Measurements from ENCODE around the gene IGFL2.
"Not testable (repeated sequence)": the region's sequence is repeated elsewhere in the genome, so short reads cannot be mapped to it uniquely, and the experiment has no call there.

IGFL2 gene

DNA sequence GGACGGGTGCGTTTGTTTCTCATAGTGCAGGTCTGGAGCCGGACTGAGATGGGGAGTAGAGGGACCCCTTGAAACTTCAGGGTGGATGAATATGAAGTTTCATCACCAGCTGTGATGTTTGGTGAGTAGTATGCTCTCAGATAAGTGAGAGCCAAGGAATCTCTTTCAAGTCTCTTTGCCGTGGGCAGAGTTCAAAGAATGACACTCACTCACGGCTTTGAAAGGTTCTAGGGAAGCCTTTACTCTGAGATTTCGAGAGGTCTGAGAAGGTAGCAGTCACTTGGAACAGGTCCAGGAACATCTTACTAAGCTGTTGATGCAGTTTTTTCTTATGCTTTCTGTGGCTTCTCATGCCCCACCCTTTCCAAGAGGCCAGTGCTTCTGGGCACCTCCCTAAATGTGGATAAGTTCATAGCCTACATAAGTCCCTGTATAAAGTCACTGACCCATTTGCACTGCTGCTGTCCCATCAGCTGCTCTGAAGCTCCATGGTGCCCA is at the start of gene IGFL2:
Gene IGFL2 (plus strand): TSS at position 448 of the 498 bp plus-strand sequence. CDS start 41 bp downstream, at position 489.
- in situ Hi-C loops (cut with MboI; ENCODE audit: low pct_unique_long_range_greater_than_20kb, low sequenced_read_pairs, unreplicated experiment), result no loop called here
- no peak for DNase-seq (ENCODE audit: low spot score)
- no peak for TF ChIP-seq CTCF (IDR thresholded peaks at IDR 0.05; ENCODE audit: extremely low read depth, insufficient read depth, missing control alignments)

- no peak for TF ChIP-seq CTCF (IDR thresholded peaks at IDR 0.05; ENCODE audit: extremely low read depth, insufficient read depth, missing control alignments)
- DNase-seq (ENCODE audit: low spot score), result no peak
Measured at GRCh38 chr19:46100344-46100743, 47.7 kb upstream of the IGFL2 start.

DNA sequence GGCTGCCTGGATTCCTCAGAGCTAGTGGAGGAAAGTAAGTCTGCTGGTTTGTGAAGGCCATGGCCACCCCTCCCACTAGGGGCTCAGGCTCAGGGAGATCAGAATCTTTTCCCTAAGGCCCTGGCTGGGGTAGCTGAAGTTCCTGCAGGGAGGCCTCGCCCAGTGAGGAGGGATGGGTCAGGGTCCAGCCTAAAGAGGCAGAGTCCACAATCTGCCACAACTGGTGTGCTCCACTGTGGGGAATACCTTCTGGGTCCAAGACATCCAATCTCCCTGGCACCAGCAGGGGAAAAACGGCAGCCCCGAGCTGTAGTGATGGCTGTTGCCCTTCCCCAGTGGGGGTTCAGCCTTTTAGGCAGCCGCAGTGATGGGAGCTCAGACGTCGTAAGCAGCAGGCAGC is 46.7 kb upstream of the IGFL2 start:
- in situ Hi-C loops (cut with MboI; ENCODE audit: low pct_unique_long_range_greater_than_20kb, low sequenced_read_pairs, unreplicated experiment), result no loop called here
- DNase-seq (ENCODE audit: low spot score), result no peak
- TF ChIP-seq CTCF (IDR thresholded peaks at IDR 0.05; ENCODE audit: extremely low read depth, insufficient read depth, missing control alignments), result no peak

More at GRCh38 chr19:46100344-46100743, 47.7 kb upstream of the IGFL2 start:
- in situ Hi-C loops (cut with MboI; ENCODE audit: low pct_unique_long_range_greater_than_20kb, low sequenced_read_pairs, unreplicated experiment), result no loop called here

DNA sequence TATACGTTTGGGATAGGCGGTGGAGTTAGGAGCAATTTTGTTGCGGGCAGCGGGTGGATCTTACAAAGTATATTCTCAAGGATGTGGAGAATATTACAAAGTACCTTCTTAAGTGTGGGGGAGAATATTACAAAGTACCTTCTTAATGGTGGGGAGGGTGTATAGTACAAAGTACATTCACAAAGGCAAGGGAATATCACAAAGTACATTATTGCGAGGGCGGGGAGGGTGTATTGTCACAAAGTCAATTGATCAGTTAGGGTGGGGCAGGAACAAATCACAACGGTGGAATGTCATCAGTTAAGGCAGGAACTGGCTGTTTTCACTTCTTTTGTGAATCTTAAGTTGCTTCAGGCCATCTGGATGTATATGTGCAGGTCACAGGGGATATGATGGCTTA is 45.7 kb upstream of the IGFL2 start:
- in situ Hi-C loops (cut with MboI; ENCODE audit: low pct_unique_long_range_greater_than_20kb, low sequenced_read_pairs, unreplicated experiment); DNase-seq (ENCODE audit: low spot score): not testable (repeated sequence)

DNA sequence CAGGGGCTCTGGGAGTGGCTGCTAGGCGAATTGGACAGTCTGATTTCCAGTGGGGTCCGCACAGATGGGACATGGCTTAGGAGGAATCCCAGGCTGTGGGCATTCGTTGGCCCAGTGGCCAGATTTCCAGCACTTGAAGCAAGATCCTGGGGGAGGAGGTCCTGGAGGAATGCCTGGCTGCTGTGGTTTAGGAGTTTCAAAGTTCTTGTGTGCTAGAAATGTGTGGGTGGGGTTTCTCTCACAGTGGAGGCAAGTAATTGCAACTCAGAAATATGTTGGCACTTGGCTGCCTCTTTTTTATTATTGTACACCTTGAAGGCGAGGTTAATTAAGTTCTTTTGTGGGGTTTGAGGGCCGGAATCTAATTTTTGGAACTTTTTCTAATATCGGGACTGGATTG is 40.7 kb upstream of the IGFL2 start:
- in situ Hi-C loops (cut with MboI; ENCODE audit: low pct_unique_long_range_greater_than_20kb, low sequenced_read_pairs, unreplicated experiment), result no loop called here
- no peak for DNase-seq (ENCODE audit: low spot score)
- no peak for TF ChIP-seq CTCF (IDR thresholded peaks at IDR 0.05; ENCODE audit: extremely low read depth, insufficient read depth, missing control alignments)

GRCh38 chr19:46109876-46110275 is 38.2 kb upstream of the IGFL2 start:
- in situ Hi-C loops (cut with MboI; ENCODE audit: low pct_unique_long_range_greater_than_20kb, low sequenced_read_pairs, unreplicated experiment), result no loop called here
- DNase-seq (ENCODE audit: low spot score), result no peak
- no peak for TF ChIP-seq CTCF (IDR thresholded peaks at IDR 0.05; ENCODE audit: extremely low read depth, insufficient read depth, missing control alignments)

DNA sequence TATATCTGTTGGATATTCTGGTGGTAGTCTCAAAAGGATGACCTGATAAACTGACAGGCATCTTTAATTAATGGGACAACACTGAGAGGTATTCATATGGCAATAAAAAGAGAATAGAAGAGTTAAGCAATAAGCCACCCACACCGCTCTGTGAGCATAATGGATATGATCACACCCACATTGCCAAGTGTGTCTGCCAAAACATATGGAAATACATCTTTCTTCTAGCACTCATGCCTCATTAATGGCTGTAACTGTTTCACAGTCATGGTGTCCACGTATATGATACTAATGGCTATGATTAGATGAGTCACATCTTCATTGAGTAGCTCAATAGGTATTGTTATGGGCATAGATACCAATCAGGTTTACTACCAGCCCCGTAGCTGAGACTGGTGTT is 36.7 kb upstream of the IGFL2 start:
- in situ Hi-C loops (cut with MboI; ENCODE audit: low pct_unique_long_range_greater_than_20kb, low sequenced_read_pairs, unreplicated experiment), result no loop called here
- TF ChIP-seq CTCF (IDR thresholded peaks at IDR 0.05; ENCODE audit: extremely low read depth, insufficient read depth, missing control alignments), result no peak
- no peak for DNase-seq (ENCODE audit: low spot score)
